Uterus (tissue), 2 donors: ENCODE measurements around the gene TMEM181.
"Not testable (repeated sequence)": the region's sequence is repeated elsewhere in the genome, so short reads cannot be mapped to it uniquely, and the experiment has no call there.

Experiments used
- CTCF ChIP-seq, 4 experiments: fragments of 200-600 bp in 2 of 4; fragments of 450-650 bp in 2 of 4; sonication (generic) in 2 of 4; IDR thresholded peaks; one replicate each; pipeline ENCODE4 v1.5.1; 2016 to 2019; ENCODE audit warnings: antibody characterized with exemption in 4 of 4, mild to moderate bottlenecking in 2 of 4, moderate library complexity in 1 of 4
- POLR2A ChIP-seq, 2 donors: fragments of 450-650 bp; IDR thresholded peaks; one replicate each; pipeline ENCODE4 v1.6.1; 2016; ENCODE audit warnings: antibody characterized with exemption in 2 of 2, mild to moderate bottlenecking in 1 of 2, moderate library complexity in 1 of 2

- TF ChIP-seq POLR2A, CTCF (IDR thresholded peaks at IDR 0.05): not testable (repeated sequence)
Measured at GRCh38 chr6:158527858-158528257, 32.0 kb upstream of the TMEM181 start.
